GM19240 (cell line): ENCODE measurements around the gene POTED.
"Not testable (repeated sequence)": the region's sequence is repeated elsewhere in the genome, so short reads cannot be mapped to it uniquely, and the experiment has no call there.

ENCODE experiments used
- DNase-seq: peaks from one replicate; pipeline ENCODE4 v3.0.0; 2011; ENCODE audit warnings: low spot score; ENCODE audit not compliant: insufficient read length

Gene POTED

DNA sequence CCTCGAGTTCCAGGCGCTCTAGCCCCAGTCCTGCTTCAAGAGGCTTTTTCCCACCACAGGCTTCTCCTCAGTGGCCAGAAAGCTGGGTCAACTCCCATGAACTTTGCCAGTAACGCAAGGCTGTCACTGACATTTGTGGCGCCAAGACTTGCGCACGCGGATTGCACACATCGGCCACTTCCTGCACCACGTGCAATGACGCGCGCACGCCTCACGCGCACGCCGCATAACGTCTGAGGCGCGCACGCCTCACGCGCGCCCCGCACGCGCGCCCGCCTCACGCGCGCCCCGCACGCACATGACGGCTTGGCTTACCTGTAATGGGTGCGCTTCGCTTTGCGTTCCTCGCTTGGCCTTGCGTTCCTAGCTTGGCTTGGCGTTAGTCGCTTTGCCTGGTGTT, at the start of gene POTED:
POTED (plus strand) TSS at position 301 of the 400 bp plus-strand sequence. CDS start 452 bp downstream, outside the sequence.
- not testable (repeated sequence) for DNase-seq

DNA sequence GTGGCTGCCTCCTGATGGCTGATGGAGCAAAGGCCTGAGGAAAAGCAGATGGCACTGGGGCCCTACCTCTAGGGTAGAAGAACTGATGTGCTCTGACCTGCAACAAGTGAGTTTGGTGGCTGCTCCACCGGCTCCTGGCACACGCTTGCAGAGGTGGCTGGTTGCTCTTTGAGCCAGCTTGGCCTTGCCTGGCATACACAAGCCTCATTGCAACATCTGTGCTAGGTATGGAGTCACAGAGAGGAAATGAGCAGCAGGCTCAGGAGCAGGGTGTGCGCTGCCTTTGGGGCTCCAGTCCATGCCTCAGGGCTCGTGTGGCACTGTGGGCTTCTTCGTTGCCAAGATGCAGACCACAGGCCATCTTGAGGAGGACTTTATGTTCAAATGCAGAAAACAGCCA, 40.5 kb downstream of the POTED start:
- not testable (repeated sequence) for DNase-seq

DNA sequence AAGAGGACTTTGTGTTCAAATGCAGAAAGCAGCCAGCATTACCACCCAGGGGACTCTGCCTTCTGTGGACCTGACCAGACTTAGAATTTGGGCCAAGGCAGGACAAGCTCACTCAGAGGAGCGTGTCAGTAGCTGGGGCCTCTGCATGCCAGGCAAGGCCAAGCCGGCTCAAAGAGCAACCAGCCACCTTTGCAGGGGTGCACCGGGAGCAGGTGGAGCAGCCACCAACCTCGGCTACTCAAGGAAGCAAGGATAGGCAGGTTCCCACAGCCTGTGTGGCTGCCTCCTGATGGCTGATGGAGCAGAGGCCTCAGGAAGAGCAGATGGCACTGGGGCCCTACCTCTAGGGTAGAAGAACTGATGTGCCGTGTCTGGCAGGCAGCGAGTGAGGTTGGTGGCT, 42.2 kb downstream of the POTED start:
- DNase-seq = not testable (repeated sequence)
